ENCODE results near the gene FBXO9. TPM values are rescaled to one million over a fixed set of nuclear protein-coding genes. Genes with fewer than 3 reads are reported as not detected.

FBXO9 gene
- total RNA-seq, 1 experiment from 2014 or later: 111 TPM

DNA sequence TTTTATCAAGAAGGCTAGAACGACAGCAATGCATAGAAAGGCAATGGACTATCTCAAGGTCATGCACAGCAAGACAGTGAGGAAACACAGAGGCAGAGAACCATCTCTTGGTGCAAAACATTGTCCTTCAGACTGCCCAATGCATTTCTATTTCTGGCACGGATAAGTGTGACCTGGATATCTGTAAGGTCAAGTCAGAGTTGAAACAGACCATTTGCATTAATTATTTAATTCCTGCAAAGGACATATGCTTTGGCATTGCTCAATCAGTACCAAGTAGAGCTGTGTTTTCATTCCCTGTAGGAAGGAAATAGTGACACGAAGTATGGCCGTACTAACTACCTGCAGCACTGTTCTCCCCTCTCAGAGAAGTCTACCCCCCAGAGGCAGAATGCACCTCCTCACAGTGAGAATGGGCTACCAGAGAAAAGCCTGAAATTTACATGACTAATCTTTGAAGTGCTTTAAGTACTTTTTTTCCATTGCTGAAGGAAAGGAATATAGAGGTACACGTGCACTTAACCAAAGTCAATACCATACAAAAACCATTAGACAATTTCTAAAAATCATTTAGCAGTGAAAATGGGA, 38.0 kb upstream of the FBXO9 start:
- Mint-ChIP-seq H3K4me3 (ENCODE audit: unreplicated experiment) (no peak overlapping the region), H3K9me3 (ENCODE audit: unreplicated experiment) (no peaks in the 10 kb centered on the region), H3K27me3 (ENCODE audit: insufficient read depth, unreplicated experiment) (no peaks in the 10 kb centered on the region), H3K36me3 (ENCODE audit: insufficient read depth, unreplicated experiment) (peaks cover 28% of the 10 kb centered on the region), H3K27ac (ENCODE audit: unreplicated experiment) (no peak overlapping the region), H3K4me1 (ENCODE audit: low read depth, unreplicated experiment) (no peaks in the 10 kb centered on the region)
- POLR2A ChIA-PET: no interaction called here
- TF ChIP-seq, protein P1, sequence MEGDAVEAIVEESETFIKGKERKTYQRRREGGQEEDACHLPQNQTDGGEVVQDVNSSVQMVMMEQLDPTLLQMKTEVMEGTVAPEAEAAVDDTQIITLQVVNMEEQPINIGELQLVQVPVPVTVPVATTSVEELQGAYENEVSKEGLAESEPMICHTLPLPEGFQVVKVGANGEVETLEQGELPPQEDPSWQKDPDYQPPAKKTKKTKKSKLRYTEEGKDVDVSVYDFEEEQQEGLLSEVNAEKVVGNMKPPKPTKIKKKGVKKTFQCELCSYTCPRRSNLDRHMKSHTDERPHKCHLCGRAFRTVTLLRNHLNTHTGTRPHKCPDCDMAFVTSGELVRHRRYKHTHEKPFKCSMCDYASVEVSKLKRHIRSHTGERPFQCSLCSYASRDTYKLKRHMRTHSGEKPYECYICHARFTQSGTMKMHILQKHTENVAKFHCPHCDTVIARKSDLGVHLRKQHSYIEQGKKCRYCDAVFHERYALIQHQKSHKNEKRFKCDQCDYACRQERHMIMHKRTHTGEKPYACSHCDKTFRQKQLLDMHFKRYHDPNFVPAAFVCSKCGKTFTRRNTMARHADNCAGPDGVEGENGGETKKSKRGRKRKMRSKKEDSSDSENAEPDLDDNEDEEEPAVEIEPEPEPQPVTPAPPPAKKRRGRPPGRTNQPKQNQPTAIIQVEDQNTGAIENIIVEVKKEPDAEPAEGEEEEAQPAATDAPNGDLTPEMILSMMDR (IDR thresholded peaks at IDR 0.05; ENCODE audit: insufficient read depth in 1 of 2, low read depth in 1 of 2, low read length in 1 of 2, severe bottlenecking in 1 of 2, unreplicated experiment in 1 of 2): no peak
- CTCF ChIA-PET: no interaction called here
- no peaks in the 10 kb centered on the region; the same call in 1 of the 2 replicates for H3K36me3 ChIP-seq (ENCODE audit: control insufficient read depth, insufficient read depth, low read length)
- no TSS peak for BruUV-seq (replicated peaks)
- H3K27me3 ChIP-seq (replicated peaks; ENCODE audit: control insufficient read depth, insufficient read depth, low read length): no peaks in the 10 kb centered on the region
- no peak for DNase-seq
- no peak overlapping the region for H3K4me3 ChIP-seq (ENCODE audit: low read depth, low read length)
- H3K4me1 ChIP-seq: no peaks in the 10 kb centered on the region
- intact Hi-C loops (cut with micrococcal nuclease; ENCODE audit: unreplicated experiment): no loop called here
- H3K9me3 ChIP-seq: no peaks in the 10 kb centered on the region

DNA sequence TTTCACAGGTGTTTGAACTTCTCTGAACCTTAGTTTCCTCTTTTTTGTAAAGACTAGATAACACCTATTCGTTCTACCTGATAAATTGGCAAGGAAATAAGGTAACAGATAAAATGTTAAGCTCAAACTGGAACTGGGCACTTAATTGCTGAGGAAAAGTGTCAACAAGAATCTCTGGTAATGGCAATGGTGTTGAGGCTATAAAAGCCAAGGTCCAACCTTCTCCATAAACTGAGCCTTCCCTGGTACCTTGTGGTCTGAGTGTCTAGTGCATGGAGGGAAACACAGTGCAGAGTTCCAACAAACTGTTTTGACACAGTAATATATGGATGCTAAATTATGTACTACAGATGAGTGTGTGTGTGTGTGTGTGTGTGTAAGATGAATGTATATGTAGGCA, 36.7 kb upstream of the FBXO9 start:
- Mint-ChIP-seq H3K4me1 (ENCODE audit: low read depth, unreplicated experiment) (no peaks in the 10 kb centered on the region), H3K27me3 (ENCODE audit: insufficient read depth, unreplicated experiment) (no peaks in the 10 kb centered on the region), H3K36me3 (ENCODE audit: insufficient read depth, unreplicated experiment) (peaks cover 28% of the 10 kb centered on the region), H3K4me3 (ENCODE audit: unreplicated experiment) (no peak overlapping the region), H3K27ac (ENCODE audit: unreplicated experiment) (no peak overlapping the region), H3K9me3 (ENCODE audit: unreplicated experiment) (no peaks in the 10 kb centered on the region)
- ChIA-PET CTCF (no interaction called here), POLR2A (no interaction called here)
- H3K9me3 ChIP-seq: no peaks in the 10 kb centered on the region
- BruUV-seq (replicated peaks): no TSS peak
- TF ChIP-seq, protein P1 (IDR thresholded peaks at IDR 0.05; ENCODE audit: insufficient read depth in 1 of 2, low read depth in 1 of 2, low read length in 1 of 2, severe bottlenecking in 1 of 2, unreplicated experiment in 1 of 2): no peak
- no peak for DNase-seq
- intact Hi-C loops (cut with micrococcal nuclease; ENCODE audit: unreplicated experiment): no loop called here
- H3K4me3 ChIP-seq (ENCODE audit: low read depth, low read length): no peak overlapping the region
- H3K4me1 ChIP-seq: no peaks in the 10 kb centered on the region
- H3K36me3 ChIP-seq (ENCODE audit: control insufficient read depth, insufficient read depth, low read length): no peaks in the 10 kb centered on the region; the same call in 1 of the 2 replicates
- H3K27me3 ChIP-seq (replicated peaks; ENCODE audit: control insufficient read depth, insufficient read depth, low read length): no peaks in the 10 kb centered on the region

GRCh38 chr6:53029257-53029656, 35.9 kb upstream of the FBXO9 start:
- no peaks in the 10 kb centered on the region for H3K27me3 ChIP-seq (replicated peaks; ENCODE audit: control insufficient read depth, insufficient read depth, low read length)
- POLR2A ChIA-PET: no interaction called here
- Mint-ChIP-seq H3K27ac (ENCODE audit: unreplicated experiment) (no peak overlapping the region), H3K4me3 (ENCODE audit: unreplicated experiment) (no peak overlapping the region), H3K27me3 (ENCODE audit: insufficient read depth, unreplicated experiment) (no peaks in the 10 kb centered on the region), H3K36me3 (ENCODE audit: insufficient read depth, unreplicated experiment) (peaks cover 23% of the 10 kb centered on the region), H3K4me1 (ENCODE audit: low read depth, unreplicated experiment) (no peaks in the 10 kb centered on the region), H3K9me3 (ENCODE audit: unreplicated experiment) (no peaks in the 10 kb centered on the region)
- BruUV-seq (replicated peaks): no TSS peak
- TF ChIP-seq, protein P1 (IDR thresholded peaks at IDR 0.05; ENCODE audit: insufficient read depth in 1 of 2, low read depth in 1 of 2, low read length in 1 of 2, severe bottlenecking in 1 of 2, unreplicated experiment in 1 of 2): no peak
- H3K9me3 ChIP-seq: no peaks in the 10 kb centered on the region
- no peaks in the 10 kb centered on the region for H3K4me1 ChIP-seq
- CTCF ChIA-PET: no interaction called here
- H3K4me3 ChIP-seq (ENCODE audit: low read depth, low read length): no peak overlapping the region
- intact Hi-C loops (cut with micrococcal nuclease; ENCODE audit: unreplicated experiment): no loop called here
- DNase-seq: no peak
- H3K36me3 ChIP-seq (ENCODE audit: control insufficient read depth, insufficient read depth, low read length): no peaks in the 10 kb centered on the region; the same call in 1 of the 2 replicates
